ENCODE results near the gene KCNH1.

KCNH1 gene

GRCh38 chr1:210754878-210755665 is 378.9 kb downstream of the KCNH1 start:
- no peak for DNase-seq (ENCODE audit: low spot score)

- DNase-seq (ENCODE audit: low spot score), result no peak
Observed at GRCh38 chr1:210751911-210752310, 382.0 kb downstream of the KCNH1 start.

- no peak for DNase-seq (ENCODE audit: low spot score)
Observed at GRCh38 chr1:210750468-210750867, 383.5 kb downstream of the KCNH1 start.

- DNase-seq (ENCODE audit: low spot score), result no peak
Observed at GRCh38 chr1:210748796-210749195, 385.2 kb downstream of the KCNH1 start.

GRCh38 chr1:210747890-210748289 is 386.1 kb downstream of the KCNH1 start:
- DNase-seq (ENCODE audit: low spot score), result no peak

- DNase-seq (ENCODE audit: low spot score), result no peak
Observed at GRCh38 chr1:210747112-210747511, 386.8 kb downstream of the KCNH1 start.

GRCh38 chr1:210746024-210746731 is 387.8 kb downstream of the KCNH1 start:
- DNase-seq (ENCODE audit: low spot score), result no peak

GRCh38 chr1:210743038-210743437 is 390.9 kb downstream of the KCNH1 start:
- DNase-seq (ENCODE audit: low spot score), result no peak

GRCh38 chr1:210741564-210741963 is 392.4 kb downstream of the KCNH1 start:
- no peak for DNase-seq (ENCODE audit: low spot score)

GRCh38 chr1:210739627-210740026 is 394.3 kb downstream of the KCNH1 start:
- no peak for DNase-seq (ENCODE audit: low spot score)

- DNase-seq (ENCODE audit: low spot score), result no peak
Observed at GRCh38 chr1:210738256-210738655, 395.7 kb downstream of the KCNH1 start.

GRCh38 chr1:210736713-210737112 is 397.2 kb downstream of the KCNH1 start:
- DNase-seq (ENCODE audit: low spot score), result no peak

GRCh38 chr1:210731597-210731996 is 402.4 kb downstream of the KCNH1 start:
- DNase-seq (ENCODE audit: low spot score), result no peak

GRCh38 chr1:210731193-210731592 is 402.8 kb downstream of the KCNH1 start:
- no peak for DNase-seq (ENCODE audit: low spot score)

- DNase-seq (ENCODE audit: low spot score), result no peak
Observed at GRCh38 chr1:210730023-210730422, 403.9 kb downstream of the KCNH1 start.

GRCh38 chr1:210728437-210729149 is 405.4 kb downstream of the KCNH1 start:
- DNase-seq (ENCODE audit: low spot score), result no peak

GRCh38 chr1:210727709-210728108 is 406.2 kb downstream of the KCNH1 start:
- no peak for DNase-seq (ENCODE audit: low spot score)

- DNase-seq (ENCODE audit: low spot score), result no peak
Observed at GRCh38 chr1:210726621-210727020, 407.3 kb downstream of the KCNH1 start.

- no peak for DNase-seq (ENCODE audit: low spot score)
Observed at GRCh38 chr1:210724768-210725167, 409.2 kb downstream of the KCNH1 start.

GRCh38 chr1:210723646-210724045 is 410.3 kb downstream of the KCNH1 start:
- no peak for DNase-seq (ENCODE audit: low spot score)

GRCh38 chr1:210722410-210723081 is 411.4 kb downstream of the KCNH1 start:
- no peak for DNase-seq (ENCODE audit: low spot score)

GRCh38 chr1:210715072-210715471 is 418.9 kb downstream of the KCNH1 start:
- DNase-seq (ENCODE audit: low spot score), result no peak
